Mesenchymal stem cell (in vitro differentiated cells and primary cell): ENCODE data around the gene AZI2.

Experiments used
- DNase-seq: peaks from one replicate; pipeline ENCODE4 v3.0.0-alpha.2; 2013
- H2AFZ ChIP-seq: one replicate; pipeline ENCODE4 v1.6.1; 2013; ENCODE audit warnings: low read depth, mild to moderate bottlenecking, control low read depth, inconsistent platforms, low read length, moderate library complexity
- H2AK5ac ChIP-seq: 2 replicates; pipeline ENCODE4 v1.6.1; 2013; ENCODE audit warnings: low read length, moderate library complexity, mild to moderate bottlenecking, inconsistent platforms; ENCODE audit not compliant: severe bottlenecking
- H2BK120ac ChIP-seq: one replicate; pipeline ENCODE4 v1.6.1; 2013; ENCODE audit warnings: low read depth, mild to moderate bottlenecking, inconsistent platforms, low read length, moderate library complexity
- H2BK12ac ChIP-seq, 2 experiments: one replicate each; pipeline ENCODE4 v1.6.1; 2013; ENCODE audit warnings: inconsistent platforms in 2 of 2, low read length in 2 of 2, mild to moderate bottlenecking in 2 of 2, moderate library complexity in 2 of 2, control low read depth in 1 of 2
- H2BK15ac ChIP-seq: one replicate; pipeline ENCODE4 v1.6.1; 2013; ENCODE audit warnings: mild to moderate bottlenecking, low read depth, inconsistent platforms; ENCODE audit not compliant: poor library complexity, severe bottlenecking
- H2BK5ac ChIP-seq: 2 replicates; pipeline ENCODE4 v1.6.1; 2013; ENCODE audit warnings: low read depth, mild to moderate bottlenecking, low read length, control low read depth, inconsistent platforms; ENCODE audit not compliant: poor library complexity, severe bottlenecking
- H3K14ac ChIP-seq, 2 experiments: one replicate each; pipeline ENCODE4 v1.6.1; 2013; ENCODE audit warnings: inconsistent platforms in 2 of 2, low read length in 2 of 2, control low read depth in 1 of 2, mild to moderate bottlenecking in 1 of 2, moderate library complexity in 1 of 2
- H3K18ac ChIP-seq, 2 experiments: one replicate each; pipeline ENCODE4 v1.6.1; 2013; ENCODE audit warnings: inconsistent platforms in 2 of 2, low read length in 2 of 2, control low read depth in 1 of 2, low read depth in 1 of 2, mild to moderate bottlenecking in 1 of 2
- H3K23ac ChIP-seq, 2 experiments: one replicate each; pipeline ENCODE4 v1.6.1; 2013; ENCODE audit warnings: inconsistent platforms in 2 of 2, low read length in 2 of 2, mild to moderate bottlenecking in 2 of 2, moderate library complexity in 2 of 2, control low read depth in 1 of 2
- H3K27ac ChIP-seq: 2 replicates; pipeline ENCODE4 v1.5.1; 2013; ENCODE audit warnings: mild to moderate bottlenecking, moderate library complexity, low read length, control low read depth, inconsistent platforms; ENCODE audit not compliant: poor library complexity, severe bottlenecking
- H3K27me3 ChIP-seq, 2 experiments: 2 replicates each; pipeline versions ENCODE4 v1.6.1 to v1.7.0; 2013; ENCODE audit warnings: low read length in 2 of 2, mild to moderate bottlenecking in 2 of 2, moderate library complexity in 2 of 2, control low read depth in 1 of 2, inconsistent platforms in 1 of 2; ENCODE audit not compliant: control insufficient read depth in 1 of 2, insufficient read depth in 1 of 2
- H3K36me3 ChIP-seq, 2 experiments: 2 replicates each; pipeline versions ENCODE4 v1.6.1 to v1.7.0; 2013; ENCODE audit warnings: low read length in 2 of 2, control low read depth in 1 of 2, inconsistent platforms in 1 of 2, low read depth in 1 of 2, mild to moderate bottlenecking in 1 of 2; ENCODE audit not compliant: insufficient read depth in 2 of 2, control insufficient read depth in 1 of 2
- H3K4ac ChIP-seq, 2 experiments: one replicate each; pipeline ENCODE4 v1.6.1; 2013; ENCODE audit warnings: inconsistent platforms in 2 of 2, low read length in 2 of 2, mild to moderate bottlenecking in 2 of 2, moderate library complexity in 2 of 2, control low read depth in 1 of 2, low read depth in 1 of 2
- H3K4me1 ChIP-seq: 2 replicates; pipeline ENCODE4 v1.6.1; 2013; ENCODE audit warnings: low read depth, low read length, control low read depth; ENCODE audit not compliant: control insufficient read depth, insufficient read depth
- H3K4me2 ChIP-seq: 2 replicates; pipeline ENCODE4 v1.6.1; 2013; ENCODE audit warnings: low read length, mild to moderate bottlenecking, inconsistent platforms; ENCODE audit not compliant: poor library complexity, severe bottlenecking
- H3K4me3 ChIP-seq, 2 experiments: 2 replicates each; pipeline versions ENCODE4 v1.5.1 to v1.7.0; 2013; ENCODE audit warnings: low read length in 2 of 2, mild to moderate bottlenecking in 2 of 2, control low read depth in 1 of 2, low read depth in 1 of 2; ENCODE audit not compliant: insufficient read depth in 1 of 2
- H3K79me1 ChIP-seq: replicated peaks from 2 replicates; pipeline ENCODE4 v1.6.1; 2013; ENCODE audit warnings: mild to moderate bottlenecking, control low read depth, low read length, inconsistent platforms; ENCODE audit not compliant: poor library complexity, severe bottlenecking
- H3K9ac ChIP-seq: 2 replicates; pipeline ENCODE4 v1.7.0; 2013; ENCODE audit warnings: mild to moderate bottlenecking, low read length, moderate library complexity
- H3K9me3 ChIP-seq: 2 replicates; pipeline ENCODE4 v1.7.0; 2013; ENCODE audit warnings: mild to moderate bottlenecking, low read length; ENCODE audit not compliant: control insufficient read depth
- H4K8ac ChIP-seq: one replicate; pipeline ENCODE4 v1.6.1; 2013; ENCODE audit warnings: inconsistent platforms, mild to moderate bottlenecking, low read length, moderate library complexity
- H4K91ac ChIP-seq: one replicate; pipeline ENCODE4 v1.6.1; 2013; ENCODE audit warnings: mild to moderate bottlenecking, low read length, inconsistent platforms
- WGBS: methylation state at CpG from one replicate; pipeline ENCODE4 v1.1.7; 2013; ENCODE audit warnings: mixed read lengths; 5-methylcytosine and 5-hydroxymethylcytosine counted together

Gene AZI2

GRCh38 chr3:28278918-28279317, 69.7 kb downstream of the AZI2 start:
- Histone ChIP-seq H2BK5ac (no peak overlapping the region), H2AFZ (no peak overlapping the region), H3K27ac (no peak overlapping the region), H3K27me3 (no peaks in the 10 kb centered on the region), H4K8ac (no peak overlapping the region), H3K18ac (no peak overlapping the region), H3K23ac (no peak overlapping the region), H2AK5ac (no peak overlapping the region), H3K4me3 (no peak overlapping the region), H3K9ac (no peak overlapping the region), H3K4me1 (no peaks in the 10 kb centered on the region), H3K4me2 (no peak overlapping the region), H3K14ac (no peak overlapping the region), H3K4ac (no peak overlapping the region), H4K91ac (no peak overlapping the region), H2BK15ac (no peak overlapping the region), H3K36me3 (peaks cover 8 to 18% of the 10 kb centered on the region in 2 experiments), H2BK12ac (no peak overlapping the region), H3K9me3 (peaks cover 11% of the 10 kb centered on the region), H2BK120ac (no peak overlapping the region), H3K79me1 (peaks cover 12% of the 10 kb centered on the region)
- no peak for DNase-seq
- WGBS, result 100% methylated on average over 1 of the region's 2 CpGs

- H2BK15ac ChIP-seq, result no peak overlapping the region
- peaks cover 29% of the 10 kb centered on the region for H3K9me3 ChIP-seq
- H3K14ac ChIP-seq, result no peak overlapping the region
- no peak overlapping the region for H2BK120ac ChIP-seq
- H4K91ac ChIP-seq, result no peak overlapping the region
- H3K18ac ChIP-seq, result no peak overlapping the region
- no peak for DNase-seq
- no peaks in the 10 kb centered on the region for H3K4me1 ChIP-seq
- no peak overlapping the region for H2BK5ac ChIP-seq
- H3K36me3 ChIP-seq, result peaks cover 16 to 36% of the 10 kb centered on the region in 2 experiments
- no peak overlapping the region for H3K4ac ChIP-seq
- no peak overlapping the region for H2AK5ac ChIP-seq
- no peak overlapping the region for H3K4me2 ChIP-seq
- H3K23ac ChIP-seq, result no peak overlapping the region
- H3K79me1 ChIP-seq, result peaks cover 15% of the 10 kb centered on the region
- no peak overlapping the region for H3K27ac ChIP-seq
- H2AFZ ChIP-seq, result no peak overlapping the region
- peak overlapping the region in 1 of 2 experiments; percentile 23 for H3K4me3 ChIP-seq
- H4K8ac ChIP-seq, result no peak overlapping the region
- H3K9ac ChIP-seq, result no peak overlapping the region
- H2BK12ac ChIP-seq, result no peak overlapping the region
- H3K27me3 ChIP-seq, result no peaks in the 10 kb centered on the region
These were observed 74.8 kb downstream of the AZI2 start for GRCh38 chr3:28273837-28274236.
